Measurements from ENCODE around the gene ZBTB39.

Gene ZBTB39

GRCh38 chr12:57037264-57037663, 30.9 kb upstream of the ZBTB39 start:
- no peaks in the 10 kb centered on the region for H3K27me3 ChIP-seq (ENCODE audit: insufficient read depth, low read length, poor library complexity, severe bottlenecking)
- no peaks in the 10 kb centered on the region for H3K4me1 ChIP-seq (ENCODE audit: insufficient read depth, low read length, poor library complexity, severe bottlenecking)
- no peaks in the 10 kb centered on the region for H3F3A ChIP-seq (ENCODE audit: low read depth)

GRCh38 chr12:57033431-57033830, 27.1 kb upstream of the ZBTB39 start:
- Histone ChIP-seq H3K4me3 (ENCODE audit: low read length, poor library complexity, severe bottlenecking) (no peak overlapping the region), H3K9me3 (ENCODE audit: insufficient read depth, low read depth, low read length) (no peaks in the 10 kb centered on the region), H2AFZ (ENCODE audit: low read length) (no peak overlapping the region), H3K9me2 (replicated peaks; ENCODE audit: low read depth, low read length) (no peaks in the 10 kb centered on the region), H3K4me1 (ENCODE audit: insufficient read depth, low read length, poor library complexity, severe bottlenecking) (peaks cover 24% of the 10 kb centered on the region), H3K9ac (ENCODE audit: low read depth, low read length, poor library complexity, severe bottlenecking) (no peak overlapping the region), H3F3A (ENCODE audit: low read depth) (no peaks in the 10 kb centered on the region), H3K79me2 (ENCODE audit: insufficient read depth, low read length) (no peaks in the 10 kb centered on the region), H3K27me3 (ENCODE audit: insufficient read depth, low read length, poor library complexity, severe bottlenecking) (no peaks in the 10 kb centered on the region), H3K36me3 (ENCODE audit: insufficient read depth, low read length) (no peaks in the 10 kb centered on the region), H4K20me1 (ENCODE audit: insufficient read depth, low read length, poor library complexity, severe bottlenecking) (no peaks in the 10 kb centered on the region), H3K4me2 (ENCODE audit: low read depth, low read length, poor library complexity, severe bottlenecking) (no peak overlapping the region)
- TF ChIP-seq EZH2phosphoT487 (IDR thresholded peaks at IDR 0.05; ENCODE audit: borderline replicate concordance): no peak
- TF ChIP-seq, protein P1, sequence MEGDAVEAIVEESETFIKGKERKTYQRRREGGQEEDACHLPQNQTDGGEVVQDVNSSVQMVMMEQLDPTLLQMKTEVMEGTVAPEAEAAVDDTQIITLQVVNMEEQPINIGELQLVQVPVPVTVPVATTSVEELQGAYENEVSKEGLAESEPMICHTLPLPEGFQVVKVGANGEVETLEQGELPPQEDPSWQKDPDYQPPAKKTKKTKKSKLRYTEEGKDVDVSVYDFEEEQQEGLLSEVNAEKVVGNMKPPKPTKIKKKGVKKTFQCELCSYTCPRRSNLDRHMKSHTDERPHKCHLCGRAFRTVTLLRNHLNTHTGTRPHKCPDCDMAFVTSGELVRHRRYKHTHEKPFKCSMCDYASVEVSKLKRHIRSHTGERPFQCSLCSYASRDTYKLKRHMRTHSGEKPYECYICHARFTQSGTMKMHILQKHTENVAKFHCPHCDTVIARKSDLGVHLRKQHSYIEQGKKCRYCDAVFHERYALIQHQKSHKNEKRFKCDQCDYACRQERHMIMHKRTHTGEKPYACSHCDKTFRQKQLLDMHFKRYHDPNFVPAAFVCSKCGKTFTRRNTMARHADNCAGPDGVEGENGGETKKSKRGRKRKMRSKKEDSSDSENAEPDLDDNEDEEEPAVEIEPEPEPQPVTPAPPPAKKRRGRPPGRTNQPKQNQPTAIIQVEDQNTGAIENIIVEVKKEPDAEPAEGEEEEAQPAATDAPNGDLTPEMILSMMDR (conservative IDR thresholded peaks at IDR 0.05; ENCODE audit: low read length): no peak

More at GRCh38 chr12:57037264-57037663, 30.9 kb upstream of the ZBTB39 start:
- no peak for TF ChIP-seq EZH2phosphoT487 (IDR thresholded peaks at IDR 0.05; ENCODE audit: borderline replicate concordance)
- TF ChIP-seq, protein P1 (conservative IDR thresholded peaks at IDR 0.05; ENCODE audit: low read length): no peak
- H3K4me2 ChIP-seq (ENCODE audit: low read depth, low read length, poor library complexity, severe bottlenecking): no peak overlapping the region
- no peaks in the 10 kb centered on the region for H4K20me1 ChIP-seq (ENCODE audit: insufficient read depth, low read length, poor library complexity, severe bottlenecking)
- H3K4me3 ChIP-seq (ENCODE audit: low read length, poor library complexity, severe bottlenecking): no peak overlapping the region
- H3K36me3 ChIP-seq (ENCODE audit: insufficient read depth, low read length): no peaks in the 10 kb centered on the region
- H2AFZ ChIP-seq (ENCODE audit: low read length): no peak overlapping the region
- H3K9ac ChIP-seq (ENCODE audit: low read depth, low read length, poor library complexity, severe bottlenecking): no peak overlapping the region
- H3K9me3 ChIP-seq (ENCODE audit: insufficient read depth, low read depth, low read length): no peaks in the 10 kb centered on the region
- no peaks in the 10 kb centered on the region for H3K79me2 ChIP-seq (ENCODE audit: insufficient read depth, low read length)
- no peaks in the 10 kb centered on the region for H3K9me2 ChIP-seq (replicated peaks; ENCODE audit: low read depth, low read length)

DNA sequence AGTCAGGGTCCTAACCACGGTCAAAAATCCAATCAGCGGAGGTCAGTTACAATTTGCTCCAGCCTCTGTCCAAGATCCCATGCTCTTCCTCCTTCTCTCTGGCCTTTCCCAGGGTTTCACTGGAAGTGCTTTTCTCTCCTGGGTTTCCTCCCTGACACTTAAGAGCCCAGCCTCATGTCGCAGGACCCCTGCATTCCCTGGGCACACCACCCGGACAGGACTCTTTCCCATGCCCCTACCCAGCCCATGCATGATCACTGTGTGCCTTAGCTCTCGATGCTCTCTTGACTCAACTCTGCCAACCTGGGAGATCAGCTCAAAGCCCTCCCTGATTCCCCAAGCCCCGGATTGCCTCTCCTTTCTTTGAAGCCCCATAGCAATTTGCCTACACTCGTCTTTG, 25.4 kb upstream of the ZBTB39 start:
- H3K9me3 ChIP-seq (ENCODE audit: insufficient read depth, low read depth, low read length): no peaks in the 10 kb centered on the region
- H3K9ac ChIP-seq (ENCODE audit: low read depth, low read length, poor library complexity, severe bottlenecking): peak overlapping the region; percentile 69
- H3K9me2 ChIP-seq (replicated peaks; ENCODE audit: low read depth, low read length): no peaks in the 10 kb centered on the region
- H3K4me3 ChIP-seq (ENCODE audit: low read length, poor library complexity, severe bottlenecking): peak overlapping the region; percentile 56
- peak overlapping the region; percentile 67 for H3K4me2 ChIP-seq (ENCODE audit: low read depth, low read length, poor library complexity, severe bottlenecking)
- peaks cover 37% of the 10 kb centered on the region for H3K4me1 ChIP-seq (ENCODE audit: insufficient read depth, low read length, poor library complexity, severe bottlenecking)
- peak overlapping the region; percentile 83; the same call in 1 of the 2 replicates for H2AFZ ChIP-seq (ENCODE audit: low read length)
- H3K36me3 ChIP-seq (ENCODE audit: insufficient read depth, low read length): no peaks in the 10 kb centered on the region
- no peaks in the 10 kb centered on the region for H4K20me1 ChIP-seq (ENCODE audit: insufficient read depth, low read length, poor library complexity, severe bottlenecking)
- H3F3A ChIP-seq (ENCODE audit: low read depth): no peaks in the 10 kb centered on the region
- H3K79me2 ChIP-seq (ENCODE audit: insufficient read depth, low read length): no peaks in the 10 kb centered on the region
- no peak for TF ChIP-seq EZH2phosphoT487 (IDR thresholded peaks at IDR 0.05; ENCODE audit: borderline replicate concordance)
- TF ChIP-seq, protein P1 (conservative IDR thresholded peaks at IDR 0.05; ENCODE audit: low read length): no peak
- H3K27me3 ChIP-seq (ENCODE audit: insufficient read depth, low read length, poor library complexity, severe bottlenecking): no peaks in the 10 kb centered on the region
